Mammary epithelial cell (primary cell): ENCODE results near the gene MCAM.

Source experiments
- CTCF ChIP-seq, 2 donors: IDR thresholded peaks in 1 of 2; conservative IDR thresholded peaks in 1 of 2; 2 replicates each; pipeline ENCODE4 v1.5.1; 2011 to 2012; ENCODE audit warnings: inconsistent platforms in 2 of 2, low read length in 2 of 2, mild to moderate bottlenecking in 2 of 2, control low read depth in 1 of 2, low read depth in 1 of 2; ENCODE audit not compliant: insufficient read depth in 1 of 2; ENCODE audit errors: extremely low read depth in 1 of 2
- EZH2 ChIP-seq: IDR thresholded peaks from 2 replicates; pipeline ENCODE4 v1.6.1; 2012; ENCODE audit warnings: low read length, inconsistent platforms, borderline replicate concordance

- no peak for TF ChIP-seq CTCF (conservative IDR thresholded peaks at IDR 0.05 in 1 of 2, IDR thresholded peaks at IDR 0.05 in 1 of 2; ENCODE audit: extremely low read depth in 1 of 2, insufficient read depth in 1 of 2, low read depth in 1 of 2, low read length in 2 of 2)
- TF ChIP-seq EZH2: no peak
These were observed 23.5 kb downstream of the MCAM start for GRCh38 chr11:119293461-119293860.
